Muscle layer of colon (tissue), 2 donors: Measurements from ENCODE around the gene INPP5A.
"Not testable (repeated sequence)": the region's sequence is repeated elsewhere in the genome, so short reads cannot be mapped to it uniquely, and the experiment has no call there.

Experiments used
- H3K27ac ChIP-seq: one replicate; pipeline ENCODE4 v1.7.0; 2013; ENCODE audit warnings: low read depth, mild to moderate bottlenecking, low read length, moderate library complexity
- H3K27me3 ChIP-seq, 2 donors: one replicate each; pipeline ENCODE4 v1.7.0; 2013; ENCODE audit warnings: low read length in 2 of 2, mild to moderate bottlenecking in 2 of 2; ENCODE audit not compliant: insufficient read depth in 2 of 2, control insufficient read depth in 1 of 2
- H3K36me3 ChIP-seq: one replicate; pipeline ENCODE4 v1.7.0; 2013; ENCODE audit warnings: mild to moderate bottlenecking, low read length; ENCODE audit not compliant: insufficient read depth
- H3K4me1 ChIP-seq: one replicate; pipeline ENCODE4 v1.7.0; 2013; ENCODE audit warnings: mild to moderate bottlenecking, low read length; ENCODE audit not compliant: insufficient read depth
- H3K4me3 ChIP-seq, 2 donors: one replicate each; pipeline ENCODE4 v1.7.0; 2013; ENCODE audit warnings: low read length in 2 of 2, low read depth in 1 of 2, mild to moderate bottlenecking in 1 of 2, moderate library complexity in 1 of 2
- H3K9ac ChIP-seq: one replicate; pipeline ENCODE4 v1.7.0; 2013; ENCODE audit warnings: low read length
- H3K9me3 ChIP-seq: one replicate; pipeline ENCODE4 v1.7.0; 2013; ENCODE audit warnings: mild to moderate bottlenecking, low read length
- donor health status: abdominal sarcoma.
- donor health status: Adenocarcinoma of cecum.

Gene INPP5A

DNA sequence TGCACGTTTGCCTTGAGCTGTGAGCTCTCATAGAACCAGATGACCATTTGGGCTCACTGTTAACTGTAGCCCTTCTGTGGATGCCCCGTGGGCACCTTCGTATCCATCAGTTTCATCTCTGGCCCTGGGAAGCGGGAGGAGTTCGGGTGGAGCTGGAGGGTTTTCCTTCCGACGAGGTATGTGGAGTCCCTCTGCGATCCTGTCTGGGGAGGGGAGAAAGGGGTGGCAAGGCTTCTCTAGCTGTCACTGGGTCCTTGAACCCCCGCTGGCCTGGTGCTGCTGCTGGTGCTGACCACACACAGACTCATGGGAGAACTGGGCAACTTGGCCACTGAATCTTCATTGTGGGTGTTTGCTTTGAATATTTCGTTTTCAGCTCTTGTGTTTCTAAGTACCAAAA, 32.7 kb downstream of the INPP5A start:
- peaks cover 55% of the 10 kb centered on the region for H3K4me1 ChIP-seq
- no peaks in the 10 kb centered on the region for H3K9me3 ChIP-seq
- H3K27me3 ChIP-seq: no peaks in the 10 kb centered on the region
- no peak overlapping the region for H3K4me3 ChIP-seq
- no peaks in the 10 kb centered on the region for H3K36me3 ChIP-seq
- no peak overlapping the region for H3K27ac ChIP-seq
- H3K9ac ChIP-seq: no peak overlapping the region

DNA sequence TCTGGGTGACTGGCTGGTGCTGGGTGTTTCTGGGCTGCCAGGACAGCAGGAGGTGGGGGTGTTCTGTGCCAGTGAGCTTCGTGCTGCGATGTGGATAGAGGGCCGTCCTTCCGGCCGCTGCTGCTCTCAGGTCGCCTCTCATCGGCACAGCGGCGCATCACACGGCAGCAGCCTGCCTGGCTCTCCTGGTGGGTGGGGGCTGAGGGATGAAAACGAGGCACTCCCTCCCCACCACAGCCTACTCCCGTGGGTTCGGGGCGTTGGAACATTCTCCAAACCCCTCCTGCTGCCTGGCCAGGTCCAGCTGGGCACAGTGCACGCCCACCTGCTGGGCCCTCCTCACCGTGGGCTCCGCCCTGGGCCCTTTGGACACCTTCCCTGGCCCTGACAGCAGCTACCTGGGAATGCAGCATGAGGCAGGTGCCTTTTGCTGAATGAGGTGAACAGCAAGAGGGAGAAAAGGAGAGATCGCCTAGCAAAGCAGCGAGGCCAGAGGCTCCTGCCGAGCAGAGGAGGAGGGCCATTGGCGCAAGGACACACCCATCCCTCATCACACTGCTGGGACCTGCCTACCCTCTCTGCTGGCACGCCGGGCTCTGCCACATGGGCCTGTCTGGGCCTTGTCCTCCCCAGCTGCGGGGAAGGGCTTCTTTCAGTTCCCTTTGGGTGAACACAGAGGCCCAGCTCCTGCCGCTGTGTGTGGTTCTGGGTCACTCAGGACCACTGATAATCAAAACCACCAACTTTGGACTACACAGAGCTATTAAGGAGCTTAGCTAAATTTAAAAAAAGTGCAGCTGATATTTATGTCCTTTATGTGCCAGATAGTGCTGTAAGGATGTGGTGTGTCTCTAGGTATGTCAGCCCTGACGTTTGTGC, 33.4 kb downstream of the INPP5A start:
- no peaks in the 10 kb centered on the region for H3K9me3 ChIP-seq
- no peak overlapping the region for H3K4me3 ChIP-seq
- no peaks in the 10 kb centered on the region for H3K27me3 ChIP-seq
- H3K27ac ChIP-seq: no peak overlapping the region
- peaks cover 56% of the 10 kb centered on the region for H3K4me1 ChIP-seq
- H3K36me3 ChIP-seq: no peaks in the 10 kb centered on the region
- H3K9ac ChIP-seq: no peak overlapping the region

GRCh38 chr10:132571650-132572544, 34.3 kb downstream of the INPP5A start:
- H3K36me3 ChIP-seq: no peaks in the 10 kb centered on the region
- H3K4me1 ChIP-seq: peaks cover 58% of the 10 kb centered on the region
- no peak overlapping the region for H3K4me3 ChIP-seq
- H3K27me3 ChIP-seq: no peaks in the 10 kb centered on the region
- H3K9ac ChIP-seq: no peak overlapping the region
- H3K27ac ChIP-seq: no peak overlapping the region
- H3K9me3 ChIP-seq: no peaks in the 10 kb centered on the region

DNA sequence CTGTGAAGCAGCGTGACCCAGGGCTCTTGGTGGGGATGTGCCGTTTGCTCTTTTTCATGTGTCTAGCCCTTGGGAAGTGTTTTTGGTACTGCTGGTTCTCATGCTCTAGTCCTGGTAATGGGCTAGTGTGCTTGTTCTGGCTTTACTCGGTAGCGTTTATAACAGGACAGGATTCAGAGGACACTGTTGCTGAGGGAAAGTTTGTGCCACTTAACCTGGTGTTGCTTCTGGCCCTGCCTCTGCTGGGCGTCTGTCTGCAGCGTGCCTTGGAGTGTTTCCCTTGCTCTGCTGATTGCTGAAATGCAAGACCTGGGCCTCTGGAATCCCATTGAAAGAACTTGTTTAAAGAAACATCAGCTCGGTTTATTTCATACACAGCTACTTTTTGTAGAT, 35.0 kb downstream of the INPP5A start:
- Histone ChIP-seq H3K4me1 (peaks cover 58% of the 10 kb centered on the region), H3K27ac (no peak overlapping the region), H3K27me3 (no peaks in the 10 kb centered on the region), H3K9ac (no peak overlapping the region), H3K4me3 (no peak overlapping the region), H3K9me3 (no peaks in the 10 kb centered on the region), H3K36me3 (no peaks in the 10 kb centered on the region)

GRCh38 chr10:132572946-132573345, 35.4 kb downstream of the INPP5A start:
- H3K27me3 ChIP-seq, H3K36me3 ChIP-seq, H3K9ac ChIP-seq, H3K9me3 ChIP-seq, H3K27ac ChIP-seq, H3K4me3 ChIP-seq: not testable (repeated sequence)
- H3K4me1 ChIP-seq: peaks cover 62% of the 10 kb centered on the region

GRCh38 chr10:132574288-132574687, 36.7 kb downstream of the INPP5A start:
- Histone ChIP-seq H3K27ac (no peak overlapping the region), H3K9ac (no peak overlapping the region), H3K4me1 (peaks cover 75% of the 10 kb centered on the region), H3K4me3 (no peak overlapping the region), H3K9me3 (no peaks in the 10 kb centered on the region), H3K36me3 (no peaks in the 10 kb centered on the region), H3K27me3 (no peaks in the 10 kb centered on the region)

DNA sequence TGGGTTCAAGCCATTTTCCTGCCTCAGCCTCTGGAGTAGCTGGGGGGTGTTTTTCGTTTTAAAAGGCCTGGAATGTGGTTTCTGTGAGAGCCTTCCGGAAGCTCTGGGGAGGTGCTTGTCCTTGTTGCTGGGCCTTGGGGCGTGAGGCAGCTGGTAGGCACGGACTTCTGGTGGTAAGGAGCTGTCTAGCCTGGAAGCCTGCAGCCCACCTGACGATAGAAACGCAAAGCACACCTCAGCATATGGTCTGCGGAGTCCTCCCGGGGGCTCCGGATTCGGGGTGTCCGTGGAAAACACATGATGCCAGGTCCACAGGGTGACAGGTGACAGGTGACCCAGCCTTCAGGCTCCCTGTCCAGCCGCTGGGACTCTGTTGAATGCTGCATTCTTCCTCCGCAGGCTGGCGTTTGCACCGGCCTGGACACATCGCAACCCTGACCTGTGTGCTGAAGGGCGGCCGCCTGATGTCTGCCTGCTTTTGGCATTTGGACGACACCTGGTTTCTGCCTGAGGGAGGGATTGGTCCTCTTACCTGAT, 37.3 kb downstream of the INPP5A start:
- Histone ChIP-seq H3K36me3 (no peaks in the 10 kb centered on the region), H3K4me1 (peaks cover 81% of the 10 kb centered on the region), H3K9ac (peak overlapping the region; percentile 25), H3K9me3 (no peaks in the 10 kb centered on the region), H3K27me3 (no peaks in the 10 kb centered on the region), H3K27ac (peak overlapping the region; percentile 79), H3K4me3 (peak overlapping the region in 1 of 2 donors; percentile 42)

DNA sequence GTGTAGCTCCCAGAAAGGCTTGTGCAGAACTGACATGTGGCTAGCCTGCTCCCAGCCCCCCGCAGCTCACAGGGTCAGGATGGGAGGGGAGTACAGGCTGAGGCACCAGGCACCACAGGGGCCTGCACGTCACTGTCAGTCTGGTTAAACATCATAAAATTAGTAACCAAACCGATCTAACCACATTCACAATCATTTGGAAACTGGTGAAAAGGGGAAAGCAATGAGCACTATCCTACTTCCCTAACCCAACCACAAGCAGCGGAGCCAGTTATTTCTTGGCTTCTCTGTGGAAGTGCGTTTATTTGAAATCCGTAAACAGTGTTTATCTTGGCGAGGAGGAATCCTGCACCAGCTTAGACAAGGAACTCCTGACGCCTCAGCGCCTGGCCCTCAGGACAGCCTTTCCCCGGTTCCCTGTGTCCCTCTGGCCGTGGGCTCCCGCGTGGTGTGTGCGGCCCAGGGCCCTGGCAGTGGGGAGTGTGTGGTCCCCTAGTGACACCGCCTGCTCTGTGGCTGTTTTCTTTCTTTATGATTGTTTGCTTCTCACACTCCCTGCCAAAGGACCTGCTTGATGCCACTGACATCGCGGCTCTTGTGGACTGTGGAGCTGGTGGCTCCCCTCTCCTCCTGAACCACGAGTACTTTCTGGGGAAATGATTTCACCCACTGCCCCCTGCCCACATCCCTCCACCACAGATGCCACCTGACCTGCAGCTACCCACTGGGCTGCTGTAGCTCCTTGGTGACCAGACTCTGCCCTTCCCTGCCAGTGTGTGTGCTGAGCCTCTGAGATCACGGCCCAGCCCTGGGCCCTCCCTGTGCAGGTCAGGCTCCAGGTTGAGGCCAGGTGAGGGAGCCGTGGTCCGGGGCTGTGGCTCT, 38.0 kb downstream of the INPP5A start:
- peak overlapping the region in 1 of 2 donors; percentile 42 for H3K4me3 ChIP-seq

GRCh38 chr10:132576671-132577349, 39.2 kb downstream of the INPP5A start:
- no peak overlapping the region for H3K9ac ChIP-seq
- no peaks in the 10 kb centered on the region for H3K9me3 ChIP-seq
- H3K27ac ChIP-seq: no peak overlapping the region
- H3K4me1 ChIP-seq: peaks cover 67% of the 10 kb centered on the region
- H3K4me3 ChIP-seq: no peak overlapping the region
- no peaks in the 10 kb centered on the region for H3K27me3 ChIP-seq
- H3K36me3 ChIP-seq: no peaks in the 10 kb centered on the region

More for the DNA sequence above, 38.0 kb downstream of the INPP5A start:
- Histone ChIP-seq H3K9me3 (no peaks in the 10 kb centered on the region), H3K27ac (peak overlapping the region; percentile 79), H3K36me3 (no peaks in the 10 kb centered on the region), H3K4me1 (peaks cover 78% of the 10 kb centered on the region), H3K27me3 (no peaks in the 10 kb centered on the region), H3K9ac (peak overlapping the region; percentile 25)

GRCh38 chr10:132577350-132578003, 39.9 kb downstream of the INPP5A start:
- no peak overlapping the region for H3K27ac ChIP-seq
- no peaks in the 10 kb centered on the region for H3K27me3 ChIP-seq
- no peaks in the 10 kb centered on the region for H3K36me3 ChIP-seq
- H3K4me1 ChIP-seq: peaks cover 61% of the 10 kb centered on the region
- no peaks in the 10 kb centered on the region for H3K9me3 ChIP-seq
- H3K9ac ChIP-seq: peak overlapping the region; percentile 27
- H3K4me3 ChIP-seq: no peak overlapping the region
